ENCODE results near the gene DOCK10. TPM values are rescaled to one million over a fixed set of nuclear protein-coding genes. Genes with fewer than 3 reads are reported as not detected.

The DOCK10 gene
- total and polyA plus RNA-seq, 9 of the 15 experiments (the other 6 are each of a cell fraction or from before 2014, with no cell fraction given): 0.01 to 0.87 (median 0.18) TPM

DNA sequence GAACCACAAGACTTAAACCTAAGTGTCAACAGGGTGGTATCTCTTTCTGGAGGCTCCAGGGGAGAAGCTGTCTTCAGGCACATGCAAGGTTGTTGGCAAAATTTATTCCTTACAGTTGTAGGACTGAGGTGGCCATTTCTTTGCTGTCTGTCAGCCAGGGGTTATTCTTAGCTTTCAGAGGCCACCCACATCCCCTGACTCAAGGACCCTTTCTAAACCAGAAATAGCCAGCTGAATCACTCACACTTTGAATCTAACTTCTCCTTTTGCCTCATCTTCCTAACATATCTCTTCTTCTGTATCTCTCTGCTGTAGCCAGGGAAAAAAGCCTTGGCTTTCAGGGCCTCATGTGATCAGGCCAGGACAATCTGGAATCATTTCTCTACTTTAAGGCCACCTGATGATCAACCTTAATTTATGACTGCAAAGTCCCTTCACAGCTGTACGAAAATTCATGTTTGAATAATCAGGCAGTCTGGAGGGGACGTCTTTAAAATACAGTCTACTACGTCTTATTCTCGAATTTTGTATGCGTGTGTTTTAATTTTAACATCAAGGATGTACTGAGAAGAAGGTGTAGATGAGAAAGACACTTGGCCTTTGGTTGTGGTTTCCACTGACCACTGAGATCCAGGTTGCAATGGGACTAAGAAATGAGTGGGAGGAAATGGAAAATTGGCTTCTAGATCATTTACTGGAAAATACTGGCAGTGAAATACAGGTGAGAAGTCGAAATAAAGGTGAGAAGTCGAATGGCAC is 90.4 kb downstream of the DOCK10 start (continued):
- TF ChIP-seq BCL6 (CRISPR knock-in tag; IDR thresholded peaks at IDR 0.05): no peak

DNA sequence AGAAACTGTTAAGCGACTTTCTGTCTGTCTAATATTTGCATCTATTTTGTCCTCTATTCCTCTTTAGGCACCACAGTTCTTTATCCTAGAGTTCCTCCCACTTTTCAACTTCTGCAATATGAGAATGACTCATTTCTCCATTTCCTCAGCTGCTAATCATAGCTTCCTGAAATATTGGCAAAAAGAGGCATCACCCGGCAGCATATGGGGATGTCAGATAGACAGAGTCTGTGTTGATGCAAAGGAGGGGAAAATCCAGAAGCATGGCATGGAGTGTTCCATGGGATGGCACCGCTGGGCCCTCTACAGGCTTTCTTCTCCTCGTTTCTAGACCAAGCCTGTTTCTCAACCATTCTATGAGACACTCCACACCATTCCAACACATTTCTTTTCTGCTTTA is 93.4 kb downstream of the DOCK10 start:
- intact Hi-C loops (cut with micrococcal nuclease): no loop called here
- no peak overlapping the region for H3K9ac ChIP-seq (ENCODE audit: insufficient read depth in 1 of 2, low read depth in 2 of 2, low read length in 2 of 2)
- H3K27ac ChIP-seq (ENCODE audit: extremely low read depth, low read depth, low read length): no peak overlapping the region
- H2AFZ ChIP-seq (ENCODE audit: low read depth, low read length): no peak overlapping the region
- 4% methylated on average over 2 of the region's 4 CpGs for WGBS (ENCODE audit: insufficient coverage, low coverage, missing lambda C conversion rate)
- no peak overlapping the region for H3K4me2 ChIP-seq (ENCODE audit: insufficient read depth, low read length)
- BruUV-seq (replicated peaks): no TSS peak
- H3K9me1 ChIP-seq (ENCODE audit: control insufficient read depth, insufficient read depth, low read length): no peaks in the 10 kb centered on the region
- ATAC-seq: no peak
- no peaks in the 10 kb centered on the region for H3K36me3 ChIP-seq (ENCODE audit: control insufficient read depth, insufficient read depth, low read length)
- H4K20me1 ChIP-seq (replicated peaks; ENCODE audit: control insufficient read depth, insufficient read depth, low read length): no peaks in the 10 kb centered on the region
- DNase-seq (ENCODE audit: extremely low read depth in 1 of 4, low spot score in 3 of 4): no peak
- no peaks in the 10 kb centered on the region for H3K4me1 ChIP-seq (replicated peaks in 1 of 2; ENCODE audit: control insufficient read depth in 2 of 2, insufficient read depth in 2 of 2, low read length in 2 of 2)
- H3K79me2 ChIP-seq (ENCODE audit: control insufficient read depth, insufficient read depth, low read length): no peaks in the 10 kb centered on the region
- FAIRE-seq: no peak
- H3K27me3 ChIP-seq (ENCODE audit: control insufficient read depth in 2 of 2, insufficient read depth in 2 of 2, low read length in 2 of 2): no peaks in the 10 kb centered on the region
- ChIA-PET CTCF (ENCODE audit: low intra/inter-chr PET ratio) (no interaction called here), POLR2A (no interaction called here)
- in situ Hi-C loops (cut with MboI): no loop called here
- no peak for TF ChIP-seq IFI16 (CRISPR knock-in tag; IDR thresholded peaks at IDR 0.05)
- no peak for TF ChIP-seq SMARCA4 (IDR thresholded peaks at IDR 0.05)
- no peak for TF ChIP-seq XRCC4 (IDR thresholded peaks at IDR 0.05; ENCODE audit: extremely low read depth, insufficient read depth, insufficient read length)
- no peak for TF ChIP-seq KAT2B (IDR thresholded peaks at IDR 0.05; ENCODE audit: low read depth, low read length)
- TF ChIP-seq, protein P1, sequence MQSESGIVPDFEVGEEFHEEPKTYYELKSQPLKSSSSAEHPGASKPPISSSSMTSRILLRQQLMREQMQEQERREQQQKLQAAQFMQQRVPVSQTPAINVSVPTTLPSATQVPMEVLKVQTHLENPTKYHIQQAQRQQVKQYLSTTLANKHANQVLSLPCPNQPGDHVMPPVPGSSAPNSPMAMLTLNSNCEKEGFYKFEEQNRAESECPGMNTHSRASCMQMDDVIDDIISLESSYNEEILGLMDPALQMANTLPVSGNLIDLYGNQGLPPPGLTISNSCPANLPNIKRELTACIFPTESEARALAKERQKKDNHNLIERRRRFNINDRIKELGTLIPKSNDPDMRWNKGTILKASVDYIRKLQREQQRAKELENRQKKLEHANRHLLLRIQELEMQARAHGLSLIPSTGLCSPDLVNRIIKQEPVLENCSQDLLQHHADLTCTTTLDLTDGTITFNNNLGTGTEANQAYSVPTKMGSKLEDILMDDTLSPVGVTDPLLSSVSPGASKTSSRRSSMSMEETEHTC (IDR thresholded peaks at IDR 0.05): no peak
- TF ChIP-seq JUN (IDR thresholded peaks at IDR 0.05; ENCODE audit: borderline replicate concordance, low read depth, low read length): no peak
- no peak for TF ChIP-seq JUN (CRISPR knock-in tag; IDR thresholded peaks at IDR 0.05; ENCODE audit: borderline replicate concordance)
- TF ChIP-seq, protein P2, sequence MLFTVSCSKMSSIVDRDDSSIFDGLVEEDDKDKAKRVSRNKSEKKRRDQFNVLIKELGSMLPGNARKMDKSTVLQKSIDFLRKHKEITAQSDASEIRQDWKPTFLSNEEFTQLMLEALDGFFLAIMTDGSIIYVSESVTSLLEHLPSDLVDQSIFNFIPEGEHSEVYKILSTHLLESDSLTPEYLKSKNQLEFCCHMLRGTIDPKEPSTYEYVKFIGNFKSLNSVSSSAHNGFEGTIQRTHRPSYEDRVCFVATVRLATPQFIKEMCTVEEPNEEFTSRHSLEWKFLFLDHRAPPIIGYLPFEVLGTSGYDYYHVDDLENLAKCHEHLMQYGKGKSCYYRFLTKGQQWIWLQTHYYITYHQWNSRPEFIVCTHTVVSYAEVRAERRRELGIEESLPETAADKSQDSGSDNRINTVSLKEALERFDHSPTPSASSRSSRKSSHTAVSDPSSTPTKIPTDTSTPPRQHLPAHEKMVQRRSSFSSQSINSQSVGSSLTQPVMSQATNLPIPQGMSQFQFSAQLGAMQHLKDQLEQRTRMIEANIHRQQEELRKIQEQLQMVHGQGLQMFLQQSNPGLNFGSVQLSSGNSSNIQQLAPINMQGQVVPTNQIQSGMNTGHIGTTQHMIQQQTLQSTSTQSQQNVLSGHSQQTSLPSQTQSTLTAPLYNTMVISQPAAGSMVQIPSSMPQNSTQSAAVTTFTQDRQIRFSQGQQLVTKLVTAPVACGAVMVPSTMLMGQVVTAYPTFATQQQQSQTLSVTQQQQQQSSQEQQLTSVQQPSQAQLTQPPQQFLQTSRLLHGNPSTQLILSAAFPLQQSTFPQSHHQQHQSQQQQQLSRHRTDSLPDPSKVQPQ (CRISPR knock-in tag; IDR thresholded peaks at IDR 0.05; ENCODE audit: borderline replicate concordance): no peak
- no peak for TF ChIP-seq SMAD3 (CRISPR knock-in tag; conservative IDR thresholded peaks at IDR 0.05)
- TF ChIP-seq ZNF121 (CRISPR knock-in tag; conservative IDR thresholded peaks at IDR 0.05): no peak
- TF ChIP-seq, protein P3, sequence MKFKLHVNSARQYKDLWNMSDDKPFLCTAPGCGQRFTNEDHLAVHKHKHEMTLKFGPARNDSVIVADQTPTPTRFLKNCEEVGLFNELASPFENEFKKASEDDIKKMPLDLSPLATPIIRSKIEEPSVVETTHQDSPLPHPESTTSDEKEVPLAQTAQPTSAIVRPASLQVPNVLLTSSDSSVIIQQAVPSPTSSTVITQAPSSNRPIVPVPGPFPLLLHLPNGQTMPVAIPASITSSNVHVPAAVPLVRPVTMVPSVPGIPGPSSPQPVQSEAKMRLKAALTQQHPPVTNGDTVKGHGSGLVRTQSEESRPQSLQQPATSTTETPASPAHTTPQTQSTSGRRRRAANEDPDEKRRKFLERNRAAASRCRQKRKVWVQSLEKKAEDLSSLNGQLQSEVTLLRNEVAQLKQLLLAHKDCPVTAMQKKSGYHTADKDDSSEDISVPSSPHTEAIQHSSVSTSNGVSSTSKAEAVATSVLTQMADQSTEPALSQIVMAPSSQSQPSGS (CRISPR knock-in tag; IDR thresholded peaks at IDR 0.05): no peak
- no peak for TF ChIP-seq PRPF4 (IDR thresholded peaks at IDR 0.05; ENCODE audit: insufficient read depth, low read depth, low read length, poor library complexity, severe bottlenecking)
- no peaks in the 10 kb centered on the region for H3K9me3 ChIP-seq (replicated peaks; ENCODE audit: control insufficient read depth, insufficient read depth, low read depth, low read length)
- no peak overlapping the region for H3K4me3 ChIP-seq

All from K562 (cell line).